NCI-H510A (cell line): ENCODE data around the gene PDCL3.

ENCODE experiments used
- DNase-seq: peaks from one replicate; lab custom pipeline; 2025; lab: John Stamatoyannopoulos, UW

Gene PDCL3

DNA sequence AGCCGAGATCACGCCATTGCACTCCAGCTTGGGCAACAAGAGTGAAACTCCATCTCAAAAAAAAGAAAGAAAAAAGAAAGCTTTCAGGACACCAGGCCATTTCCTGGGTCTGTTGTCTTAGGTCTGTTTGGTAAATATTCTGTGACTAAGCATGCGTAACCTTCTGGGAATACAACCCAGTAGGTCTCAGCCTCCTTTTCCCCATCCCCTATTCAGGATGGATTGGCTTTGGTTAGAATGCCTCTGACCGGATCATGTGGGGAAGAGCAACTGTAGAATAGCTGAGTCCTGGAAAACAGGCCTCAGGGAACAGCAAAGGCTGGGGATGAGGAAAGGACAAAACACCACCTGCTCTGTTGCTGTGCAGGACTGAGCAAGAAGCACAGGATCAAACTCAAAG lies 1.6 kb upstream of the PDCL3 start:
- no peak for DNase-seq

- DNase-seq, result no peak
Observed at GRCh38 chr2:100563407-100564247, 834 bp downstream of the PDCL3 start.

DNA sequence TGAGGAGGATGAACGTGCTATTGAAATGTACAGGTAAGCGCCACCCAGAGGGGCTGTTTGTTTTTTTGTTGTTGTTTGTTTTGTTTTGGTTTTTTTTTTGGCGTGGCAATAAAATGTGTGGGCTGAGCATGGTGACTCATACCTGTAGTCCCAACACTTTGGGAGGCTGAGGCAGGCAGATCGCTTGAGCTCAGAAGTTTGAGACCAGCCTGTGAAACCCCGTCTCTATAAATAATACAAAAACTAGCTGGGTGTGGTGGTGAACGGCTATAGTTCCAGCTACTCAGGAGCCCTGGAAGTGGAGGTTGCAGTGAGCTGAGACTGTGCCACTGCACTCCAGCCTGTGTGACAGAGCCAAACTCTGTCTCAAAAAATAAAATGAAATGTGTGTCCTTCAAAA lies 6.2 kb downstream of the PDCL3 start:
- DNase-seq, result no peak

GRCh38 chr2:100571668-100572067 lies 8.9 kb downstream of the PDCL3 start:
- DNase-seq, result no peak

- no peak for DNase-seq
Observed at GRCh38 chr2:100577777-100578176, 15.0 kb downstream of the PDCL3 start.

DNA sequence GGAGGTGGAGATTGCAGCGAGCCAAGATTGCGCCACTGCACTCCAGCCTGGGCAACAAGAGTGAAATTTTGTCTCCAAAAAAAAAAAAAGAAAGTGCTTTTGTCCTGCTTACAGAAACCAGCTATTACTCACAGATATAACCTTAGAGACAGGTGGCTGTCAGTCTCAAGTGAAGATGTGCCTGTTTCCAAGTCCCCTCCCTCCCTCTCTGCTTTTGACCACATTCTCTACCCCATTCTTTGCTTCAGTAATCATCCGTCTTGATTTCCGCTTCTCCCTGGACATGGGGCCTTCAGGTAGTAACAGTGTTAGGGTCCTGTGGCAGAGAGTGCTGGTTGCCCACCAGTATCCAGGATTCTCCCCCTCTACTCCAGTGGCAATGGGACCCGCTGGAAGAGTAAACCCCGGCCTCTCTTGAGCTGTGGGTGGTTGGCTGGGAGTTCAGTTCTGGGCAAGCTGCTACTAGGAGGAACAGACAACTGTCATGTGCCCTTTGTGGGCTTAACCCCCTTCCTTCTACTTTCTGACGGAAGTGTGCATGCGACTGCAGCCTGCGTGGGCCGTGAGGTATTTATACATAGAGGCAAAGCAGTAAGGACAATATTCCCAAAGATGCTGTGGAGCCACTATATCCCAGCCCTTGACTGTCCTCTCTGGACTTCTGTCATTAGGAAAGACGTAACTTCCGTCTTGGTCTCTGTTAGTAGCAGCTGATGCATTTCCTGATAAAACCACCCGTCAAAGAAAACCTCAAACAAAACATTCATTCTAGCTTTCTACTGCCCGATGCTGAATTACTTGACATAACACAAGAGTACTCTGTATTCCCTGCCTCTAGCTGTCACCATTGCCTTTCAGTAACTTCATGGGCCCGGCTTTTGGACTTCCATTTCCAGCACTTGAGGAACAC lies 17.8 kb downstream of the PDCL3 start:
- no peak for DNase-seq

GRCh38 chr2:100581277-100581612 lies 18.5 kb downstream of the PDCL3 start:
- DNase-seq, result no peak

GRCh38 chr2:100584816-100585215 lies 22.0 kb downstream of the PDCL3 start:
- DNase-seq, result no peak

DNA sequence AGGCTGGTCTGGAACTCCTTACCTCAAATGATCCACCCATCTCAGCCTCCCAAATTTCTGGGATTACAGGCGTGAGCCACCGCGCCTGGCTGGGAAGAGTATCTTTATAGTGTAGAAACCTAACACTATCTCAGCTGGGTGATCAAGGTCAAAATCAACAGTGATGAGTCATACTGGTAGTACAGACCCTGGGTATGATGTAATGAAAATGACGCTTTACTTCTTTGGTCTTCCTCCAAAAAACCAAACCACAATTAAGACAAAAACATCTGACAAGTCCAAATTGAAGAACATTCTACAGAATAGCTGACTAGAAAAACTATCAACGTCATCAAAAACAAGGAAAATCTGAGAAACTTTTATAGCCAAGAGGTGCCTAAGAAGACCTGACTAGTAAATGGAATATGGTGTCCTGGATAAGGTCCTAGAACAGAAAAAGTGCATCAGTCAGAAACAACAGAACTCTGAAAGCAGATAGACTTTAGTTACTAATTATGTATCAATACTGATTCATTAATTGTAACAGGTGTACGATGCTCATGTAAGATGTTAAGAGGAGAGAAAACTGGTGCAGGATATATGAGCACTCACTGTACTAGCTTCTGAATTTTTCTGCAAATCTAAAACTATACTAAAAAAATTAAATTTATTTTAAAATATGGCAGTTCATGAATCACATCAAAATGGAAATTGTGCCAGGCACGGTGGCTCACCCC lies 25.4 kb downstream of the PDCL3 start:
- DNase-seq, result no peak

DNA sequence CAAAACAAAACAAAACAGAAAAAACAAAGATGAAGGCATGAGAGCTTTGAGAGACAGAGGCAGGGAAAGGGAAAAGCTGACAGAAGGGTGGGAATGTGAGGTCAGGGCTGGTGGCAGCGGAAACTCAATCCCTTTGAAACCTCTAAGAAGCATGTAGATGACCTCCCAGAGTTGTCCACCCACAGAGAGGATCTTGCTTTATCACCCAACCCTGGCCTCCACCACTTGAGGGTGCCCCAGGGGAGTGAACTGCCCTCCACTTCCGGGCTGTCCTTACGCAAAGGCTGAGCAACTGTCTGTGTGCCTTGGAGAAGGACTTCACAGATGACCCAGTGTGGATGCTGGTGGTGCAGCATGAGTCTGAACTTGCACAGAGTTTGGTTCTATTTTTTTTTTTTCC lies 26.7 kb downstream of the PDCL3 start:
- no peak for DNase-seq

- DNase-seq, result no peak
Observed at GRCh38 chr2:100592226-100592625, 29.4 kb downstream of the PDCL3 start.

GRCh38 chr2:100596465-100596864 lies 33.7 kb downstream of the PDCL3 start:
- DNase-seq, result no peak

GRCh38 chr2:100599566-100599965 lies 36.8 kb downstream of the PDCL3 start:
- DNase-seq, result no peak

GRCh38 chr2:100601661-100602060 lies 38.9 kb downstream of the PDCL3 start:
- DNase-seq, result no peak

GRCh38 chr2:100603414-100603813 lies 40.6 kb downstream of the PDCL3 start:
- DNase-seq, result no peak

- no peak for DNase-seq
Observed at GRCh38 chr2:100603948-100604633, 41.3 kb downstream of the PDCL3 start.

GRCh38 chr2:100606332-100606725 lies 43.5 kb downstream of the PDCL3 start:
- no peak for DNase-seq

- no peak for DNase-seq
Observed at GRCh38 chr2:100606726-100607343, 44.0 kb downstream of the PDCL3 start.

DNA sequence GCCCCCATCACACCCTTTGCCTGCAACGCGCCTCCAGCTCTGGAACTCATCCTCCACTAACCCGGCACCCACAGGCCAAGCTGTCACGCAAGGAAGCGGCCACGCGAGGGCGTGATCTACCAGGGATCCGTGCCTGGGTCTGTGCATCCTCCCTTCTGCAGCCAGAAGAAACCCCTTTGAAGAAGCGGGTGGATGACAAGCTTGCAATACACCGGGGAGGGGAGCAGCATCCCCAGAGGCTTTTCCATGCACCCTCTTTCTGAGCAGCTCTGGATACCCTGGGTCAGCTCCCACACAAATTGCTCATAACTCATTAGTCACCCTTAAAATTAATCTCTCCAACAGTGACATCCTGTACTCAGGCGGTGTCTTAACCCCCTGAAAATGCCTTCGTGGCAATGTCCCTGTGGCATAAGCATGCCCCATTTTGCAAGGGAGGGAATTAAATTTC lies 47.6 kb downstream of the PDCL3 start:
- no peak for DNase-seq

GRCh38 chr2:100611079-100612029 lies 48.6 kb downstream of the PDCL3 start:
- DNase-seq, result no peak
